Eye (tissue), 1 donor: Measurements from ENCODE around the gene ANO2.

Experiments used
- DNase-seq: peaks from one replicate; pipeline ENCODE4 v3.0.0-alpha.2; 2015

The ANO2 gene

DNA sequence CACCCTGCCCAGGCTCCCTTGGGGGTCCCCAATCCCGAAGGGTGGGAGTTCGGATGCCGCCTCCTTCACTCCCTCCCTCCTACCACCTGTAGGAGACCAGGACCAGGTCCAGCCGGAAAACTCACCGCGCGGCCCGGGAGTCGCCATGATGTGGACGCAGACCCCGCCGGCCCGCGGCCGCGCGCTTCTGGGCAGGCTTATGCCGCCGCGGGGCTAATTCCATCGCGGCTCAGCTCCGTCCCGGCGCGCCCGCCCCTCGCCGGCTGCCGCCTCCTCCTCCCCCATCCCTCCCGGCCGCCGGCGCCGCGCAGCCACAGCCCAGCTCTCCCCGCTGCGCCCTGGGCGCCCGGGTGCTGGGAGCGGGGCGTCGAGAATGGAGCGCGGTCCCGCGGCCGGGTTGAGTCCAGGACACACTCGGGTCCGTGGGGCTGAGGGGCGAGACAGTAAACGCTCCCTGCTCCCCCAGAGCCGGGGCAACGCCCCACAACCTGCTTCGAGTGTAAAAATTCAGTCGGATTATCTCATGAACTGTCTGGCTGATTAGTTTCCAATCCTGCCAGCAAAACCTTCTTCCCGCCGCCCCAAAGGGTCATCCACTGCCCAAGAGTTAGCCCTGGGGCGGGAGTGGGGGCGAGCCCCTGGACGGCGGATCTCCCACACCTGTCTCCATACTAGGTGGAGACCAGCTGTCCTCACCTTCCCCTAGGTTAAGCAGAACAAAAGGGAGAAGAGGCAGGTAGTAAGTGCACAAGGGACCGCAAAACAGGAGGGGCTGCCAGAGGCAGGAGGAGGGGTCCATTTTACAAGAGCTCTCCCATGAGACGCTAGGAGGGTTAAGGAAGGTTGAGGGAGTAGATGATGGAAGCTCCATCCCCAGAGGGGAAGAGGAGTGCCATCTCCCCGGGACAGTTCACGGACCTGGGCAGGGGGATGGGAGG lies at the start of gene ANO2:
Gene ANO2 (minus strand): TSS at position 189 of the 938 bp plus-strand sequence. CDS start 42 bp downstream, at position 147.
- DNase-seq: peak; percentile 86

GRCh38 chr12:5989621-5990020 lies 44.6 kb upstream of the ANO2 start:
- DNase-seq: no peak

DNA sequence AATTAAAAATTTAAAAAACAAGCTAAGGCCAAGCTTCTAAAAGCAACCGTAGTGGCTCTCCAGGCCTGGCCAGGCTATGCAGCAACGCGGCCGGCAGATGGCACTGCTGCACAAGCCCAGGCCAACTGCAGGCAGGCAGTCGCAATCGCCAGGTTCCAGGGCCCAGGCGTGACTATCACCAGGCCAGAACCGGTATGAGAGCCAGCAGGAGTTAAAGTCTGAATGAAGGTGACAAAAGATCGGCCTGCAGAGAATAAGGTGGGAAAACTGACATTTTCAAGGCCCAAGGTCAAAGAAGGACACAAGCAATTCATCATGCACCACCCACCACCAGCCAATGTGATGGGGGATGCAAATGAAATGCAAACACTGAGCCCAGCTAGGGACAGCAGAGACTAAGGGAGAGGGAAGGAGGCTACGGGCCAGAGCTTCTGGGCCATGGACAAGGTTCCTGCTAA lies 43.6 kb upstream of the ANO2 start:
- DNase-seq: peak; percentile 89

DNA sequence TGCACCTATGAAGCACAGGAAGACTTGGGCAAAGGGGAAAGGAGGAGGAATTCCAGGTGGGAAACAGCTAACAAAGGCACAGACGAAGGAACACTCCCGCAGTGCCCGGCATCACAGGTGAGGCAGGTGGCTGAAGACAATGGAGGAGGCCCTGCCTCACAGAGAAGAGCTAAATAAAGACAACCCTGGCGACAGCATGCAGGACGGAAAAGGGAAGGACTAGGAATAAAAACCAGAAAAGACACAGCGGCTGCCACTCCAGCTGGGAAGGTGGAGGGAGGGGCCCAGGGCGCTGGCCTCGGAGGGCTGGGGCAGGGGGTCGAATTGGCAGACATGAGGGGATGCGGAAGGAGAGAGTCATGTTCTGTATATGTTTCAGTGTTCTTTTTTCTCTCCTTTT lies 43.0 kb upstream of the ANO2 start:
- DNase-seq: no peak

- no peak for DNase-seq
Measured at GRCh38 chr12:5987573-5987972, 42.5 kb upstream of the ANO2 start.

DNA sequence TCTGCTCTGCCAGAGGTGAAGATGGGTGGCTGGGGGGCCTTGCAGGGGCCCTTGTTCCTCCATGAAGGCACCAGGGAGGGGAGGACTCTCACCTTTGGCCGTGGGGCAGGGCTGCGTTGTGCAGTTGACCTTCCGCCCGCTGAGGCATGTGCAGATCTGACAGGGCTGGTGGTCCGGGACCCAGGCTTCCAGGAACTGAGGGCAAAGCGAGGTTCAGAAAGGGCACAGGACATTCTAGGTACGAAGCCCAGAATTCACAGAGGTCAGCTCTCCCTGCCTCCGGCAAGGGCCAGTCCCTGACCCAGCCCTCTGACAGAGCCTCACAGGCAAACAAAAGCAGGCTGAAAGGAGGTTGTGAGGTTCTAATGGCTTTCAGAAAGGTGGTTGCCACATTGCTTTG lies 40.4 kb upstream of the ANO2 start:
- no peak for DNase-seq

GRCh38 chr12:5984873-5985272 lies 39.8 kb upstream of the ANO2 start:
- no peak for DNase-seq

GRCh38 chr12:5982106-5982505 lies 37.0 kb upstream of the ANO2 start:
- DNase-seq: no peak

GRCh38 chr12:5977556-5977955 lies 32.5 kb upstream of the ANO2 start:
- no peak for DNase-seq

GRCh38 chr12:5976711-5977110 lies 31.7 kb upstream of the ANO2 start:
- no peak for DNase-seq

DNA sequence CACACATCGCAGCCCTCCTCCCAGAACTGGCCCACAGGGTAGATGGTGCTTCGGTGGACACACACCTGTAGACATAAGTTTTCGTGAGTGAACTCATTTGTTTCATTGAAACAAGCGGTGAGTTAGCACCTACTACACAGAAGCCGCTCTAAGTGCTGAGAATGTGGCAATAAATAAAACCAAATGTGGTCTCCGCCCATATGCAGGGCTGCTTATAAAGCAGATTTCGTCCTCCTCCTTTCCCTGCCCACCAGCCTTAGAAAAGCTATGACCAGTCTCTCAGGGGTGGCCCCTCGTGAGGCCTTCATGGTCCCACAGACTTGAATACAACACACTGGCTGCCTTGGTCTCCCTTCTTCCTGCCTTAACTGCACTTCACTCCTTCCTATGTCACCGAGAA lies 31.1 kb upstream of the ANO2 start:
- no peak for DNase-seq

DNA sequence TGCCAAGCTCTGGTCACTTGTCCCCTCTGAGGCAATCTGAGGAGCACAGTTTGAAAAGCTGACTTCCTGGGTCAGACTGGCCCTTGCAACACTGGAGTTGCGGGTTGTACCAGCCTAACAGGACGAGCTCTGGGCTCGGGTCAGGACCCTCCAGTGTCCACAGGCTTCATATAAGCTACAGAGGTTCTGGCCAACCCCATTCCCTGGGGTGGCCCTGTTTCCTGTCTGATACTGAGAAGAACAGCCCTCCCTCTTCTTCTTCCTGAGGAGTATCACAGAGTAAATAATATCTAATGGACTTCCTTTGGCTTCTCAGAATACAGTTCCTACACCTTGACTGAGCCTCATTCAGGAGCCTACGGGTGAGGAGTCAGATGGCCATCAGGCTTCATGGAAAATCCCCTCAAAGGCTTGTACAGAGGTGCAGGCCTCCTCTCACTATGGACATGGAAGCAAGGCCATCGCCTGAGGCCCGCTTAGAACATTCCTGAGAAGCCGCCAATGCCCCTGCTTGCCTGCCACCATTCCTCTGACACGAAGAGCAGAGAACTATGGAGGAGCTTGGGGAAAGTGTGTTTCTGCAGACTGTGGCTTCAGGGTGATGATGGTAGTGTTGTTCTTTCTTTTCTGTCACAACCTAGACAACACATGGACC lies 28.5 kb upstream of the ANO2 start:
- DNase-seq: no peak

GRCh38 chr12:5972387-5972786 lies 27.3 kb upstream of the ANO2 start:
- DNase-seq: no peak

DNA sequence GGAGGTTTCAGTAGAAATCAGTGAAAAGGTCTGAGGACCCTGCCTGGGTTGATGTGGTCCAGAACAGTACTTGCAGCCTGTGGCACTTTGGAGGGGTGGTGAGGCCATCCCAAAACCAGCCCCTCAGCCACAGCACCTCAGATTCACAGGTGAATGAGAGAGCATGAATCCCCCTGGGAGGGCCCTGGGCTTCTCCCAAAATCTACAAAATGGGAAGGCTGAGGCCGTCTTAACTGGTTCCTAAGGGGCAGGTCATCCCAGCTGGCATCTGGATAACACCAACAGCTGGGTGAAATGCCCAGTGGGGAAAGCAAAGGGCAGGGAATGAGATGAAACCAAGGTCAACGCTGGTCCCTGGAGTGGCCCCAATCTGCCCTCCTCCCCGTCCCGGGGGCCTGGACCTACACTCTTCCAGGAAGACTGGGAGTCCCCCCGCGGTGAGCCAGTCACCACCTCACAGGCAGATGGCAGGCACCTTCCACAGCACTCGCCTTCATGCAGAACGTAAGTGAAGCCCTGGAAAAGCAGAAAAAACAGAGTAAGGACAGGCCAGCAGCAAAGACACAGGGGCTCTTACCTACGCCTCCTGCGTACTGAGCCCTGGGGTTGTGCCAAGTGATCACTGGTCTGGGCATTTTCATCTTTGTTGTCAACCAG lies 26.3 kb upstream of the ANO2 start:
- no peak for DNase-seq

DNA sequence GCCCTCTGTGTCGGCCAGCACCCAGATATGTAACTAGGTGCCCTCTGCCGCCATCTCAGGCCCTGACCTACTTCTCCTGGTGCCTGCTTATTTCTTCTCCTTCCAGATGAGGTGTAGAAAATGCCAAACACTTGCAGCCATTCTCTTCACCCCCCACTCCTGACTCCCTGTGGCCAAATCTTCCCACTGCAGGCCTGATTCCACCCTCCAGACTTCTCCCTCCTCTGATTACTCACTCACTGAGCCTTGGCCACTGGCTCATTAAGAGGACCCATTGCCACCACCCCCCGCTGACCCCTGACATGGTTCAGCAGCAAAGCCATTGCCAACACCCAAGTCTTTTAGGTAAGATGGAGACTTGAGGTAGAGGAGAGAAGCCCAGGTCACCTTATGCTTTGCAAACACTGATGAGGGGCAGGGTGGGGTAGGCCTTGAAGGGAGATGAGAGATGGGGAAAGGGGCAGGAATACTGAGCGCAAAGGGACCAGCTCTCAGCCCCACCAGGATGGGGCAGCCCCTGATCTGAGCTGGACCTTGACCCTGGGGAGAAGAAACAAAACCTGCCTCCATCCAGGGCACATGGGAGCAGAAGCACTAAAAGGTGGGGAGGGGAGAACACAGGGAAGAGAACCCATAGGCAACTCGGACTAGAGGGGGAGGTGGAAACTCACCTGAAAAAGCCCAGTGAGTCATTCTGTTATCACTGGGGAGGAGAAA lies 25.1 kb upstream of the ANO2 start:
- no peak for DNase-seq

GRCh38 chr12:5969156-5969973 lies 24.3 kb upstream of the ANO2 start:
- DNase-seq: no peak

GRCh38 chr12:5967645-5968415 lies 22.8 kb upstream of the ANO2 start:
- no peak for DNase-seq

DNA sequence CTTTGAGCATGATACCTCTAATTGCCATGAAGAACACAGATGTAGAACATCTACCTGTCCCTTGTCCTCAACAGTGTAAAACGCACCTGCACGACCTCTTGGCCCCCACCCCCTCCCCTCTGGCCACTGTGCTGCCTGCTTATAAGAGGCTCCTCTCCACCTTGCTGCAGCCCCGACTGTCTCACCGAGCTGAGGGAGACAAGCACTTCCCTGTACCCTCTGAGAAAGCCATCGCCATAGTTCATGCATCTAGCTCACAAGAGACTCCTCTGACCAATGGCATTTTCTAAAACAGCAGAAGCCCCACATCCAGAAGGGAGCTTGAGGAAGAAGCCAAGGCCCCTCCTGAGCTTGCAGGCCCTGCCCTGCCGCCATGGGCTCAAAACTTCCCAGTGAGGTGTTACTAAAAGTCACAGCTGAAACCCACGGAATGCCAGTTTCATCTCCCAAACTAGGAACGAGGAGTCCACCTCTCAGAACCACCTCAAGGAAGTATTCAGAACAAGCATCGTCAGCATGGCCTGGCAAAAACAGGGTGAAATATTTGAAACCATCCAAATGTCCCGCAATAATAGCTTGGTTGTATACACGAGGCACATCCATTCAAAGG lies 21.5 kb upstream of the ANO2 start:
- no peak for DNase-seq

- DNase-seq: peak; percentile 80
Measured at GRCh38 chr12:5965950-5966383, 20.9 kb upstream of the ANO2 start.
